NT2/D1 (cell line): ENCODE measurements around the gene GRB14.

Experiments used
- SUZ12 ChIP-seq: IDR thresholded peaks from 2 replicates; pipeline ENCODE4 v1.6.1; 2011; ENCODE audit not compliant: insufficient read length, insufficient read depth; ENCODE audit errors: extremely low read depth
- YY1 ChIP-seq: IDR thresholded peaks from 2 replicates; pipeline ENCODE4 v1.6.1; 2011; ENCODE audit not compliant: insufficient read length, insufficient read depth

DNA sequence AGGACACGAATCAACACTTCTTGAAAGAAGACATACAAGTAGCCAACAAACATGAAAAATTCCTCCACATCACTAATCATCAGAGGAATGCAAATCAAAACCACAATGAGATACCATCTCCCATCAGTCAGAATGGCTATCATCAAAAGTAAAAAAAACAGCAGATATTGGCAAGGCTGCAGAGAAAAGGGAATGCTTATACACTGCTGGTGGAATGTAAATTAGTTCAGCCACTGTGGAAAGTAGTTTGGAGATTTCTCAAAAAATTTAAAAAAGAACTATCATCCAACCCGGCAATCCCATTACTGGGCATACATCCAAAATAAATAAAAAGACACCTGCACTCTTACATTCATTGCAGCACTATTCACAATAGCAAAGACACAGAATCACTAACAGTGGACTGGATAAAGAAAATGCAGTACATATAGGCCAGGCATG, 78.7 kb downstream of the GRB14 start:
- TF ChIP-seq SUZ12, result no peak
- TF ChIP-seq YY1, result no peak
